Esophagus muscularis mucosa (tissue), 3 donors: Measurements from ENCODE around the gene CENPV.

Experiments
- POLR2A ChIP-seq: fragments of 450-650 bp; IDR thresholded peaks from one replicate; pipeline ENCODE4 v1.6.1; 2017; ENCODE audit warnings: antibody characterized with exemption, moderate library complexity, mild to moderate bottlenecking, low read depth
- TF ChIP-seq, protein P1 (sequence below), 3 experiments: fragments of 200-600 bp in 2 of 3; fragments of 450-650 bp in 1 of 3; sonication (generic) in 2 of 3; IDR thresholded peaks; one replicate each; pipeline ENCODE4 v1.5.1; 2017 to 2019; ENCODE audit warnings: antibody characterized with exemption in 3 of 3, mild to moderate bottlenecking in 2 of 3, moderate library complexity in 1 of 3

GRCh38 chr17:16384557-16384956 lies 31.3 kb upstream of the CENPV start:
- TF ChIP-seq, protein P1, sequence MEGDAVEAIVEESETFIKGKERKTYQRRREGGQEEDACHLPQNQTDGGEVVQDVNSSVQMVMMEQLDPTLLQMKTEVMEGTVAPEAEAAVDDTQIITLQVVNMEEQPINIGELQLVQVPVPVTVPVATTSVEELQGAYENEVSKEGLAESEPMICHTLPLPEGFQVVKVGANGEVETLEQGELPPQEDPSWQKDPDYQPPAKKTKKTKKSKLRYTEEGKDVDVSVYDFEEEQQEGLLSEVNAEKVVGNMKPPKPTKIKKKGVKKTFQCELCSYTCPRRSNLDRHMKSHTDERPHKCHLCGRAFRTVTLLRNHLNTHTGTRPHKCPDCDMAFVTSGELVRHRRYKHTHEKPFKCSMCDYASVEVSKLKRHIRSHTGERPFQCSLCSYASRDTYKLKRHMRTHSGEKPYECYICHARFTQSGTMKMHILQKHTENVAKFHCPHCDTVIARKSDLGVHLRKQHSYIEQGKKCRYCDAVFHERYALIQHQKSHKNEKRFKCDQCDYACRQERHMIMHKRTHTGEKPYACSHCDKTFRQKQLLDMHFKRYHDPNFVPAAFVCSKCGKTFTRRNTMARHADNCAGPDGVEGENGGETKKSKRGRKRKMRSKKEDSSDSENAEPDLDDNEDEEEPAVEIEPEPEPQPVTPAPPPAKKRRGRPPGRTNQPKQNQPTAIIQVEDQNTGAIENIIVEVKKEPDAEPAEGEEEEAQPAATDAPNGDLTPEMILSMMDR (IDR thresholded peaks at IDR 0.05), result no peak
- no peak for TF ChIP-seq POLR2A
